Myocyte (in vitro differentiated cells): ENCODE measurements around the gene PWWP2A. TPM values are rescaled to one million over a fixed set of nuclear protein-coding genes. Genes with fewer than 3 reads are reported as not detected.
A peak's percentile ranks its signal among the peaks of the same experiment; 100 is the strongest.

ENCODE experiments used
- DNase-seq: peaks from one replicate; pipeline ENCODE4 v3.0.0-alpha.2; 2012; ENCODE audit warnings: low read depth
- total RNA-seq: library from RNA; depleted of rRNA; stranded (reverse); fragments of >200 nt; gene quantifications from 2 replicates; pipeline ENCODE4 v1.2.3, GENCODE V29; 2014

PWWP2A gene
- total RNA-seq, 1 donor from 2014 or later = 23.3 TPM

DNA sequence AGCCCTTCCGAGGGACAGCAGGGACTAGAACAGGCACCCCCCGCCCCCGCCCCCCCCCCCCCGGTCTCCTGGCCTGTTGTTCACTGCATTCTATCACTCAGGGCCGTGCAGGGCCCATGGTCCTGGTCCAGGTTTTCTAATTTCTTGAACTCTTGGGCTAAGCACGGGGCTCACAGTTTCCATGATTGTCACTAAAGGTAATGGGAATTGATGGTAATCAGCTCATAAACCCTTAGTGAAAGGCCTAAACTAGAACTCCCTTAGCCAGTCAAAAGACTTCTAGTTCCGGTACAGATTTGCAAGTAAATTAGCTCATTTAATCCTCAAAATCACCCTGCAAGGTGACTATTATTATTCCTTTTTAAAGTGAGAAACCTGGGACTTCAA, 14.7 kb upstream of the PWWP2A start:
- no peak for DNase-seq

DNA sequence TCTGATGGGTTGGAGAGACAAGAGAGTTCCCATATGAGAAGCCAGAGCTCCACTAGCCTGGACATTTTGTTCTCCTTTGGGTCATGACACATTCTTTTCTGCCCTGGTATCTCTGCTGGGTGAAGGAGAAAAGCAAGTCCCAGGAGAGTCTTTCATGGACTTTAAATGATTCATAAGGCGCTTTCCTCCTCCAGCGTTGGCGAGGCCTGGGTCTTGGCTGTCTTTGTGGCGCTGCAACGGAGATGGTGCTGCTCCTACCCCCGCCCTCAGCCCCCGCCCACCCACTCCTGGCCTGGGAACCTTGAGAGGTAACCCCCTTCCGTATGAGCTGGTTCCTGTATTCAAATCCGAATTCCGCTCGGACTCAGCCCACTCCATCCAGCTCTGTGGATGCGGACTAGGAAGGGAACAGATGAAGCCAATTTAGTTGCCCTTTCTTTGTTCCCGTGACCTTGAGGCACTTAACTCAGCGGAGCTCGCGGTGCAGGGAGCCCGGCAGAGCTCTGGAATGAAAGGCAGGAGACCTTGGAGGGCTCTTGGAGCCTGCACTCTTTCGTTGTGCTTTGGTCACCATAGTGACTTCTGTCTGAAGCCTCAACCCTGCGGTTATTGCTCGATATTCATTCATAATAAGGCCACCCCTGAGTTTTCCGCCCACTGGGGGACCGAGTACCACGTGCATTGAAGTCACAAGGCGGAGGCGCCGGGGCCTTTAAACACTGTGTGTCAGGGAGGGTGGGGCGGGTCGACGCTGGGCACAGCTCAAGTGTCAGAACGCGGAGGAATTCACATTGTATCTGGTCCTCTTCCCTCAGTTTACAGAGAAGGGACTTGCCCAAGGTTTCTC, 14.0 kb upstream of the PWWP2A start:
- peak; percentile 74 for DNase-seq

DNA sequence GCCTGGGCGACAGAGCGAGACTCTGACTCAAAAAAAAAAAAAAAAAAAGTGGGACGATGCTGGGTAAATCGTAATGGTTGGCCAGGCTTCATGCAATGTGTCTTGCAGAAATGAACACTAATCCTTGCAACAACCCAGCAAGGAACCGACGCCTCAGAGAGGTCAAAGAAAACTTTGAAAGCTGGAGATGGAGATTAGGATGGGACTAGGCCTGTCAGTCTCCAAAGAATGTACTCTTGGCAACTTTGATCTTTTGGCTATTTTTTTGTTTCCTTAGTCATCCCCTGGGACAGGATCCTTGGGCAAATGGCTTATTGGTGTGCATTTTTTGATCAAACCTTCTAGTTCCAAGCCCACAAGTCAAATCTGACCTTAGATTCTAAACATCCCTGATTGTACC, 10.6 kb upstream of the PWWP2A start:
- no peak for DNase-seq

DNA sequence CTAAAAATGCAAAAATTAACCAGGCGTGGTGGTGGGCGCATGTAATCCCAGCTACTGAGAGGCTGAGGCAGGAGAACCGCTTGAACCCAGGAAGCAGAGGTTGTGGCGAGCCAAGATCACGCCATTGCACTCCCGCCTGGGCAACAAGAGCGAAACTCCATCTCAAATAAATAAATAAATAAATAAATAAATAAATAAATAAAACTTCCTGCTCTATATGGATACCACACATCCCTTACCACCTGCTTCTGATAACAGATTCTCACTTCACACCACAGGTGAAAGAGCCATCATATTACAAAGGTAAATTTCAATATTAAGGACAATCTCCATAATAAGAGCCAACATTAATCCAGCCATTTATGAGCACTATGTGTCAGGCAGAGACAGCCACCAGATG, 9.4 kb upstream of the PWWP2A start:
- no peak for DNase-seq

DNA sequence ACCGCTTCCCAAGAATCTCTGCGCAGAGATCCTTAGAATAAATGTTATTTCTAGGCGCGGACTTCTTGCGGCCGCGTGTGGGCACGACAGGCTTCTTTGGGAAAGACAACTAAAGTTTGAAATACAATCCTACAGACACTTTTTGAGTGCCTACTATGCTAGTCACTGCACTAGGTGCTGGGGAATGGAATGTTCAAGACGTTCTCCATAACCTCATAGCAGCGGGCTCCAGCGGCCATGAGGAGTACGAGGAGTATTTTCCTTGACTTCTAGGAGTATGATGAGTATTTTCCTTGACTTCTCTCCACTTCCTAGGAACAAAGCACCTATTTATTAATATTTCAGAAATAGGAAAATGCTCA, 636 bp upstream of the PWWP2A start:
- no peak for DNase-seq

DNA sequence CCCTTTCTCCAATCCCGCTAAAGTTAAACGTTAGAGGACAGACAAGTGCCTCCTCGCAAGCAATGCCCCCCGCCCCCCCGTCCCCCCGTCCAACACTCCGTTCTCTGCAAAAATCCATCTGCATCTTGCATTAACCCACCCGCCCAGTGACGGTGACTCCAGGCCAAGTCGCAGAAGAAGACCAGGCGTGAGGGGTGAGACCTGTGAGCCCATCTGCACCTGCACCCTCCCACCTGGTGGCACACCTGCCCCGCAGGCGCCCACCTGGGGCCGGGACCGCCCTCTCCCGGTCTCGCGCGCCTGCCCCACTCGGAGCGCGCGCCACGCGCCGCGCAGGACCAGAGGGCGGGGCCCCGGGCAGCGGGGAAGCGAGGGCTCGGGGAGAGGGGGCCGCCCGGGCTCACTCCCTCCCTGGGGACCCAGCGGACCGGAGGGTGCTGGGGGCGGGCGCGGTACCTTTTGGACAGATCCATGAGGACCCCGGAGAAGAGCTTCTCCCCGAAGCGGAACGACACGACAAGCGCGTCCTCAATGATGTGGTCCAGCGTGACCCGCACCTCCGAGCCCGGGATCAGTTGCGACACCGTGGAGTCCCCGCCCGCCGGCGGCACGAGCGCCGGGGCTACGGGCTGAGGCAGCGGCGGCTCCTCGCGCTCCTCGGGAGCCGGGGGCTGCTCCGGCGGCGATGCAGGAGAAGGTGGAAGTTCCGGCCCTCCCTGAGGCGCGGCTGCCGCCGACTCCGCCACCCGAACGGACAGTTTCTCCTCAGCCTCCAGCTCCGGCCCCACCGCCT, 705 bp downstream of the PWWP2A start:
- no peak for DNase-seq

DNA sequence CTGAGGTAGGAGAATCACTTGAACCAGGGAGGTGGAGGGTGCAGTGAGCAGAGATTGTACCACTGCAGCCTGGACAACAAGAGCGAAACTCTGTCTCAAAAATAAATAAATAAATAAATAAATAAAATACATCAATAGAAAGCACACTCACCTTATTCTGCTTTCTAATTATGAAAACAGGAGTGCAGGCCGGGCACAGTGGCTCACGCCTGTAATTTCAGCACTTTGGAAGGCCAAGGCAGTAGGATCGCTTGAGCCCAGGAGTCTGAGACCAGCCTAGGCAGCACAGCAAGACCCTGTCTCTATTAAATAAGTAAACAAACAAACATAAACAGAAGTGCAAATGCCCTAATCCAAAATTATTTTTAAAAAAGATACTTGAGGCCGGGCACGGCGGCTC, 2.3 kb downstream of the PWWP2A start:
- DNase-seq = no peak

DNA sequence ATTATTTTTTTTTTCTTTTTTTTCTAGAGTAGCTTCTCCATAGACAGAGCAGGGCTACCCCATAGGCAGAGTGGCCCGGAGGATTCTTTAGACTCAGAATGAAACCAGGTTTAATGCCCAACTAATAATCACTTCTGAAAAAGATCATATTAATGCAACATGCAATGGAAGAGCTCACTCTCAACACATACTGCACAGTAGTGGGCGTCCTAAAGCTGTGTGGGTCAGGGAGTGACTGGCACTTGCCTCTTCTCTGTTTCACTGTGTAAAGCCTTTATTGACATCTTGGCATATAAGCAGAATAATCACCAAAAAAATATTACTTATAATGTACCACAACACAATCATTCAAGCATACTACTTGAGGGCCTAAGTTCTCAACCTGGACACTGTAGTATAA, 11.1 kb downstream of the PWWP2A start:
- DNase-seq = no peak

DNA sequence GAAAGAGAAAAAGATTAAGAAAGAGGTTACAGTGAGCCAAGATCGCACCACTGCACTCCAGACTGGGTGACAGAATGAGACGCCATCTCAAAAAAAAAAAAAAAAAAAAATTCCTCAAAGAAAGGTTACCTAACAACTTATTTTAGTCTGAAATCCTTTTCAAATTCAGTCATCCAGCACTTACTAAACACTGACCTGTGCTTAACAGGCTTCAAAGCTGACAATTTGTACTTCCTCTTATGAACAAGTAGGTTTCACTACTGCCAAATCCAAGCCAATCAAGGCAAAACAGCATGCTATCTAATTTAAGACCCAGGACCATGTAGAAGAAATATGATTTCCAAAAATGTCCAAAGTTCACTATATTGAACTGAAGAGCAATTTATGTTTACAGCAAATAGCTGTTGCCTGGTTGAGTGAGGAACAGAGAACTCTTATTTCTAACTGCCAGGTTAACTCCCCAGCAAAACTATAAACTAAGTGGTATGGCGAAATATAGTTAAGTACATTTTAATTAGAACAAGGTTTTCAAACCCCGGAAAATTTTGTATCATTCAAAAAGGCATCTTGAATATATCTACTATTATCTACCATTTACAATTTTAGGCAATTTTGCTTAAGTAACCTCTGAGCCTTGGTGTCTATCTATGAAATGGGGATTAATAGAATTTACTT, 13.4 kb downstream of the PWWP2A start:
- no peak for DNase-seq

DNA sequence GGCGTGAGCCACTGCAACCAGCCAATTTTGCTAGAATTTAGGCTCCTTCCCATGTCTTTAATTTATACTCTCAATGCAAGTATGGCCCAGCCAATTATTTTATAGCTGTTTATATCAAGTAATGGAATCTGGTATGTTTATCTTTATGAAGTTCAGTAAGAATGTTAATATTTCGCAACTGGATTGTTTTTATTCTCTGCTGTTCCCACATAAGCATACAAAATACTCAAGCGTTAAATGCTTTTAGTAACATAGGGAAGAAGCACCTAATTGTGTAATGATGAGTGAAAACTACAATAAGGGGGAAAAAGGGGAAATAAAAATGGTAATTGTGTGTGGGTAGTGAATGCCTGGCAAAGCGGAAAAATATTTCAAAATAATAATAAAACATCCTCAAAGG, 21.3 kb downstream of the PWWP2A start:
- no peak for DNase-seq

DNA sequence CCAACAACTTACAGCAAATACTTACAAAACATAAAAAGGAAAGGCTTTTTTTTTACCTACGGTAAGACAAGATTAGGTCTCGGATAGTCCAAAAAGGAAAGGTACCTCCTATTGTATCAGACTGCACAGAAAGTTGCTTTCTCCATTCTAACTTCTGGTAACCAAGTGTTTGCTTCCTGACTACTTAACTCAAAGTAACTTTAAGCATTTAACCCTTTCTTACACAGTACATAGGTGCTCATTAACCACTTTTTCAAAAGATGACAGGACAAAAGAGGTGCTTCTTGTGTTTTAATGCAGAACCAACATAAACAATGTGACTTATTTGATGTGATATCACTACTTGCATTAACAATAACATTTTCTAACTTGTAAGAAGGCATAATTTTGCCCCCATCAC, 23.1 kb downstream of the PWWP2A start:
- no peak for DNase-seq

DNA sequence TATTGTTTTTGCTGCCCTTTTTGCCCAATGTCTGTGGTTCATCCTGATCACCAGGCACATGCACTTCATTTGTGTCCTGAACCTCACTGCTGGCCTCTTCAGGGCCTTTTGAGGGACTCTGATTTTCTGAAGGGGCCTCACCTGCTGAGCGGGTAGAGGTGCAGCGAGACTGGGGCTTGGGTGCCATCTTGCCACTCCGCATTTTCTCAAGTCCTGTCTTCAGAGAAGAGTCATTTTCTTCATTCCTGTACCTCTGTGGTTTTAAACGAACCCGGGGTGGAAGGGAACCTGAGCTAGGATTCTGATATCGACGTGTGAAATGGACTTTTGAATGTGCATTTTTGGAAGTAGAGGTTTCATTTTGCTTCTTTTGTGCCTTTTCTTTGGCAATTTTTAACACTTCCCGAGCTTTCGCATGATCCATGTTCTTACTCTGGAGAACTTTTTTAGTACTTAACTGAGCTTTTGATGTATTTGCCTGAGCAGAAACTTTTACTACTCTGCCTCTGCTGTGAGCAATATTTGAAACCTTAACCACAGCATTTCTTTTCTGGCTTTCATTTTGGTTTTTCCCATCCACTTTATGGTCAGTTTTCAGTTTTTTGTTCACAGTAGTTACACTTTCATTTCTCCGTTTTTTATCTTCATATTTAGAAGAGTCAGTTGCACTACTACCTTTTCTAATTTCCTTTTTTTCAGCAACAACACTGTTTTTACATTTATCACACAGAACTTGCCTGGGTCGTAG, 26.1 kb downstream of the PWWP2A start:
- no peak for DNase-seq

DNA sequence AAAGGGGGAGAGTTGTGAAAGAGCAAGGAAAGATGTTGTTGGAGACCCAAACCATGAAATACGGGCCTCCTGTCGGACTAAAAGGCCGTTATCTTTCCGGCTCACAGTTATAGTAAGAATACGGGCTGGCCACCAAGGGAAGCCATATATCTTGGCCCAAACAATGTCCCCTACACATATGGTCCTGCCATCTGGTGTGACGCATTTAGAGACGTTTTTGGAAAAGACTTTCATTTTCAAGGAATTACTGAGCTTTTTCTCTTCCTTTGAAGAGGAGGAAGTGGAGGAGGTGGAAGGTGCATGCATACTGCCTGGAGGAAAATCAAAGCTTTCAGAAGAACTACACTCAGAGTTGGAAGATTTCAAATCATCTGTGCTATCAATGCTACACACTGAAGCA, 26.7 kb downstream of the PWWP2A start:
- DNase-seq = no peak

DNA sequence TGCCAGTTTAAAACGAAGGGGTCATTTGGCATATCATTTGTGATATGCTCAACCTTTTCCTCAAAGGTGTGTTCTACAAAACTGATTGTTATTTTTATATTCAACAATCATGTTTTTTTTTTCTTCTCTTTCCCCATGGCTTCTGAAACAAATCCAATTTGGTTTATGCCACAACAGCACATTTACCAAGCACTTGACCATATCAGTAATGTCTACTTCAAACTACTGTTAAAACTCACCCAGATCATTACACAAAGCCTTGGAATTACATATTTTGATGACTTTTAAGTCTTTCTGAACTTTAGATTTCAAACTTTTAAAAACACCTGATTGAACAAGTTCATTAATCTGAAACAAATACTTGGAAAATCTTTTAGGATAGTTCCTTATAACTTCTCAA, 29.2 kb downstream of the PWWP2A start:
- no peak for DNase-seq

DNA sequence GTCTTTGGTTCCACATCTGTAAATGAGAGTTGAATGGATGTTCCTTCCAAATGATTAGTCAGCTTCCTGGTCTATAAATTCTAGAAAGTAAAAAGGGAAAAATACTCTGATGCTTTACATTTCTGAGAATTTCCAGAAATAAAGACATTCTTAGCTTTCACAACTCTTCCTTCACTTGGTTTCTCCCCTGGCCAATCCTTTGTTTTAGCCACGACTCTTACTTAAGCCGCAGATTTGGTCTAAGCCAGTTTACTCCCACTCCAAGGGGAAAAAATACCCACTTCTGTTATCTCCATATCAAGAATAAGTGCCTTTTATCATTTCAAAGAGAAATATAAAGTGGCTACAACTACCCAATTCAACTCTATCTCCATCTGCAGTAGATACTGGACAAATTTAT, 29.7 kb downstream of the PWWP2A start:
- no peak for DNase-seq

DNA sequence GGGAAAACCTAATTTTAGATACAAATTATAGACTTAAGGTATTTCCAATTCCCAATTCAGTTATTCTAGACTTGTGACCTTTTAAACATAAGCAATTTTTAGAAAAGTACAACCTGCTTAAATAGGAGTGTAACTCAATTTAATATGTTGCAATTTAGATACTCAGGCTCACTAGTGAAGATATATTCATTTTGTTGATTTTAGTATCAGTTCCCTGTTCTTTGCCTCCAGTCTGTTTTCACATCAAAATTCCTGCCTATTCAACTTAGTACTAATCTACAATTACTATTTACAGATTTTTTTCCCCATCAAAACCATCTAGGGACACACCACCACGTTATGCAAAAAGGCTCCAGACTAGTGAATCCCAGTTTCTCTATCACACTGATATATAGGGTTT, 30.4 kb downstream of the PWWP2A start:
- DNase-seq = no peak

DNA sequence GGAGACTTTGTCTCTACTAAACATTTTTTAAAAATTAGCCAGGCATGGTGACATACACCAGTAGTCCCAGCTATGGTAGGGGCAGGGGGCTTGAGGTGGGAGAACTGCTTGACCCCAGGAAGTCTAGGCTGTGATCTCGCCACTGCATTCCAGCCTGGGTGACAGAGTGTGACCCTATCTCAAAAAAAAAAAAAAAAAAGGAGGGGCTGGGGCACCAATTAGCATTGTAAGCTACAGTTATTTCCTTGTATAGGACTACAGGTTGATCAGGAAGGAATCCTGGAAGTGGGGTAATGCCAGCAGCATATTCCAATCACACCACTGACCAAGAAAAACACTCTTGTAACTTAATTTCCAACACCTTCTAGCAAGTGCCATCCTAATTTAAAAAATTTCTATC, 32.1 kb downstream of the PWWP2A start:
- DNase-seq = no peak

DNA sequence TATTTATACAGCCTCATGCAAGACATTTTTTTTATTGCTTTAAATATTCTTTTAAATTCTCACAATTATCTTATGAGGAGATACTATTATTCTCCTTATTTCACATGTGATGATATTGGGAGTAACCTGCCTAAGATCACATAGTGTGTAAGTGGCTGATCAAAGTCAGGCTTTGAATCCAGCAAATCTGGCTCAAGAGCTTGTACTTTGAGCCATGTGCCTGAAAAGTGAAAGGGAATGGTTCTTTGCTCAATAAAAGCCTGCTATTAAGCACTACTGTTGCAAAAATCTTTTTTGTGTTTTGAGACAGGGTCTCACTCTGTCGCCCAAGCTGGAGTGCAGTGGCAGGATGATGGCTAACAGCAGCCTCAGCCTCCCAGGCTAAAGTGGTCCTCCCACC, 35.1 kb downstream of the PWWP2A start:
- no peak for DNase-seq

DNA sequence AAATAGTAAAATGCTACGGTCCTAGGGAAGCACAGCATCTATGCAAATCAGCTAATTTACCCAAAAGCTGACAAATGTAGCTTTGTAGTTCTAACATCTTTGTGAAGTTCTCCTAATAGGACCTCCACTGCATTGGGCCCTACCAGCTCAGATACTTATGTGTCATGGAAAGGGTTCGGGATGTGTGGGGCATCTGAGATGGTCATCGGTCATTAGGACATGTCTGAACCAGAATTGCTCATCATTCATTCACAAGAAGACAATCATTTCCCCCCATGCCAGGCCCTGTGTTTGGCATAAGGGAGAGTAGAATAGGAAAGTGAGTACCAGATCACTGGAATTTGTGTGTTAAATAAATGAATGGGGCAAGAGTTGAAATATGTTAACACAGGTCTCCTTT, 35.7 kb downstream of the PWWP2A start:
- peak; percentile 10 for DNase-seq

DNA sequence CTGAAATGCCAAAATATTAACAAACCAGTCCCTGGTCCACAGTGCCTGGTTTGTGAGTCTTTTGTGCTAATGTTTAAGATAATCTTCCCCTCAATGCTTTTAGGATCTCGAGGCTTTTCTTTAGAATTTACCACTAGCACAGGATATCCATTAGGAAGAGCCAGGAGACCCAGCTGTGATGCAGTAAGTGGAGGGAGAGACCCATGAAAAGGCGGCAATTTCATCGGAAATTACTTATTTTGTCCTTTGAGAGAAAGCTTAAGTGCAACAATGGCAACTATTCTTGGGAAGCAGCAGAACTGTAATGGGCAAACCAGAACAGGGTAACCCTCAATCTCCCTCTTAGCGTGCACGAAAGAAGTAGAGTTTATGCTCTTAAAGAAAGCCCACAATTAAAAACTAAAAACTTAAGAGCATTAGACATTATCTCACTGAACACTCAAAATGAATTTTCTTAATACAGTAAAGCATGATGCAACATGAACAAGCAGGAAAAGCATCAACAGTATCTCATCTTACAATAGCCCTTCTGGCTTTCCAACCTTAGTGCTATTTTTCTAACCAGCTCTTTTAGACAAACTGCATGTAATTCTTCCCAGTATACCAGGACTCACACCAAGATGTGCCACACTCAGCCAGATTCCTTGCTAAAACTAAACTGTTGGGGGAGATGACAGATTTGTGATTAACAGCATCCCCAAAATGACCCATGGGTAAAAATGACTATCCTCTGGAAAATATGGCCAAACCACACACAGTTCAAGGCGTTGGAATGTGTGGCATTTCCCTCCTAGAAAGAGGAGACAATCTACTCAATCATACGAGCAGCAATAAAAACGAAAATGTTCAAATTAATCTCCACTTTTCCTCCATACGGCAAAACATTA, 36.4 kb downstream of the PWWP2A start:
- DNase-seq = peak; percentile 60

DNA sequence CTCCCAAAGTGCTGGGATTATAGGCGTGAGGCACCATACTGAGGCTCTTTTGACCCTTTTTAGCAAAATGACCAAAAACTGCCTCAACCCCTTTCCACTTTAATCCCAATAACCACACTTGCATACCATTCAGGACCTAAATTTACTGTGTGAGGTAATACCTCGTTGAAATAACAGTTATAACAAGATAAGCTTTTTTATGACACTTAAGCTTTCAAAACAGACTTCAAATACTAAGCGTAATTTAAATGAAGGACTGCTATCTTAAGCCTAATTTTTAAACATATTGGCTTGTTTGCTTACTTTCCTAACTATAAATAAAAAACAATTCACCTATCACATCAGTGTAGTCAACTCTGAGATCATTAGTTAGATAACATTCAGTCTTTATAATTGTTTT, 37.8 kb downstream of the PWWP2A start:
- no peak for DNase-seq
